Mammary epithelial cell (primary cell): ENCODE measurements around the gene MCAT.

Source experiments
- EZH2 ChIP-seq: IDR thresholded peaks from 2 replicates; pipeline ENCODE4 v1.6.1; 2012; ENCODE audit warnings: low read length, inconsistent platforms, borderline replicate concordance
- TF ChIP-seq, protein P1 (sequence below), 2 donors: IDR thresholded peaks in 1 of 2; conservative IDR thresholded peaks in 1 of 2; 2 replicates each; pipeline ENCODE4 v1.5.1; 2011 to 2012; ENCODE audit warnings: inconsistent platforms in 2 of 2, low read length in 2 of 2, mild to moderate bottlenecking in 2 of 2, control low read depth in 1 of 2, low read depth in 1 of 2; ENCODE audit not compliant: insufficient read depth in 1 of 2; ENCODE audit errors: extremely low read depth in 1 of 2

DNA sequence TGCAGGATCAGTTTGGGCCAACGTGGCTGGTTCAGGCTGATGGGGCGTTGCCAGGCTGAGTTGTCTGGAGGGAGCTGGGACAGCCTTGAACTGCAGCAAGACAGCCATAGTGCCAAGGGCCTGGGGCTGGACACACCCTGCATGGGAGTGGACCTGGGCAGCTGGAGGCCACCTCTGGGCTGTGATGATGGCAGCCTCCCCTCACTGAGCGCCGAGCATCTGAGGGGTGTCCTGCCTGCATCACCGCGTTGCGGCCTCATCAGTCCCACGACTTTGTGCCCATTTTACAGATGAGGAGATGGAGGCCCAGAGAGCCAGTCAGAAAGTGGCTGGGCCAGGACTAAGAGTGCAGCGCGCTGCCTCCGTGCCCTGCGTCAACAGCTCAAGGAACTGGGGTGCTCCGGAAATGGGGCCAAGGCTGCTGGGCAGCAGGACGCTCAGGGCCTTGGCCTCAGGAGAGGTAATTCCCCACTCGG, 7.6 kb upstream of the MCAT start:
- TF ChIP-seq, protein P1, sequence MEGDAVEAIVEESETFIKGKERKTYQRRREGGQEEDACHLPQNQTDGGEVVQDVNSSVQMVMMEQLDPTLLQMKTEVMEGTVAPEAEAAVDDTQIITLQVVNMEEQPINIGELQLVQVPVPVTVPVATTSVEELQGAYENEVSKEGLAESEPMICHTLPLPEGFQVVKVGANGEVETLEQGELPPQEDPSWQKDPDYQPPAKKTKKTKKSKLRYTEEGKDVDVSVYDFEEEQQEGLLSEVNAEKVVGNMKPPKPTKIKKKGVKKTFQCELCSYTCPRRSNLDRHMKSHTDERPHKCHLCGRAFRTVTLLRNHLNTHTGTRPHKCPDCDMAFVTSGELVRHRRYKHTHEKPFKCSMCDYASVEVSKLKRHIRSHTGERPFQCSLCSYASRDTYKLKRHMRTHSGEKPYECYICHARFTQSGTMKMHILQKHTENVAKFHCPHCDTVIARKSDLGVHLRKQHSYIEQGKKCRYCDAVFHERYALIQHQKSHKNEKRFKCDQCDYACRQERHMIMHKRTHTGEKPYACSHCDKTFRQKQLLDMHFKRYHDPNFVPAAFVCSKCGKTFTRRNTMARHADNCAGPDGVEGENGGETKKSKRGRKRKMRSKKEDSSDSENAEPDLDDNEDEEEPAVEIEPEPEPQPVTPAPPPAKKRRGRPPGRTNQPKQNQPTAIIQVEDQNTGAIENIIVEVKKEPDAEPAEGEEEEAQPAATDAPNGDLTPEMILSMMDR (conservative IDR thresholded peaks at IDR 0.05 in 1 of 2, IDR thresholded peaks at IDR 0.05 in 1 of 2; ENCODE audit: extremely low read depth in 1 of 2, insufficient read depth in 1 of 2, low read depth in 1 of 2, low read length in 2 of 2): no peak
- TF ChIP-seq EZH2: no peak
